GM19035 (cell line): ENCODE data around the gene ASB8.
"Not testable (repeated sequence)": the region's sequence is repeated elsewhere in the genome, so short reads cannot be mapped to it uniquely, and the experiment has no call there.

ENCODE experiments used
- ATAC-seq: cut with Tn5 transposase; IDR thresholded peaks from one replicate; pipeline ENCODE4 v1.9.1; 2021; ENCODE audit not compliant: unreplicated experiment

The ASB8 gene

DNA sequence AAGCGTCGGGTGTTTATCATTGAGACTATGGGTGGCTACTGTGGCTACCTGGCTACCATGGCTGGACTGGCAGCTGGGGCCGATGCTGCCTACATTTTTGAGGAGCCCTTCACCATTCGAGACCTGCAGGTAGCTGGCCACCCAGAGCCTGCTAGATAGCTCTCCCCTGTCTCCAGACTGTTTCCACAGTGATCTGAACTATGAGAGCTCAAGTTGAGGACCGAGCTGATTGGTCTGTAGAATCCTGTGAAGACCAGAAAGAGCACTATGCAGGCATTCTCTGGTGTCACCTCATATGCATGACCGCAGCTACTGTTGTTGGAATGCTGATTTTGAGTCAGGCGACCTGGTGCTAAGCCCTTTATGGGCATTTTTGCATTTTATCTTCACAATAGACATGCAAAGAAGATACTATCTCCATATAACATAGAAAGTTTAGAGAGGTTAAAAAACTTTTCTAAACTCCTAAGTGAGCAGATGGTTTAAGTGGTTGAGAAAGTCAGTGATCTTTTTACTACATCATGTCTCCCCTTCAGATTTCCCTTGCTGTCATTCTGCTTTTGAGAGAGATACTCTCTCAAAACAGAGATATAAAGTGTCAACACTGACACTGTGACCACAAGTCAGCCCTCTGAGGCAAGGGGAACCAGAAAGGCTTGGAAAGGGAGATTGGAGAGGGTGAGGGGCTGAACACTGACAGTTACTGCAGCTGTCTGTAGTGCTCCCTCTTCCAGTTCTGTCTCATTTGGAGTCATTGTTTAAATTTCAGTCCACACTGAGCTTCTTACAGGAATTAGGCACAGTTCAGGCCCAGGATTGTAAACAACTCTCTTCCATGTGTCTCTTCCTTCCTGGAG, 14.3 kb downstream of the ASB8 start:
- ATAC-seq = no peak

DNA sequence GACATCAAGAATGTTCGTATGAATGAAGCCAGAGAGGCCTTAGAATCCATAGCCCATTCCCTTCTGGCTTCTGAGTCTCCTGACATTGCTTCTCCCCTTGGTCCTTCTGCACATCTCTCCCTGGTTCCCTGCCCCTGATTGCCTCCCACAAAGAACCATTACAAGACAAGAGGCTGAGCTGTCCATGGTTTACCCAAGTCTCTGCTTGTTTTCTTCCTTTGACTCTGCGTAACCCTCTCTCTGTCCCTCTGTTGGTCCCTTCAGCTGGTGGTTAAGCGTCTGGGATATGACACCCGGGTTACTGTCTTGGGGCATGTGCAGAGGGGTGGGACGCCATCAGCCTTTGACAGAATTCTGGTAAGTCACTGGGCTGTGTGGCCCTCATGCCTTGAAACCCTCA, 22.3 kb downstream of the ASB8 start:
- no peak for ATAC-seq

DNA sequence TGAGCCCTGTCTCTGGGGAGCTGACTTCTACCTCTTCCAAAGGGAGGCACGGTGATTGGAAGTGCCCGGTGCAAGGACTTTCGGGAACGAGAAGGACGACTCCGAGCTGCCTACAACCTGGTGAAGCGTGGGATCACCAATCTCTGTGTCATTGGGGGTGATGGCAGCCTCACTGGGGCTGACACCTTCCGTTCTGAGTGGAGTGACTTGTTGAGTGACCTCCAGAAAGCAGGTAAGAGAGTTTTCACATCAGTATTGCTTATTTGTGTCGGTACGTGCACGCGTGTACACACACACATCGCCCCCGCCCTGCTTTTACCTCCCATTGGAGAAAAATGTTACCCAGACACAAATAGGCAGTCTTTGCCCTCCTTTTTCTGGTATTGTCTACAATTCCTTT, 24.5 kb downstream of the ASB8 start:
- no peak for ATAC-seq

DNA sequence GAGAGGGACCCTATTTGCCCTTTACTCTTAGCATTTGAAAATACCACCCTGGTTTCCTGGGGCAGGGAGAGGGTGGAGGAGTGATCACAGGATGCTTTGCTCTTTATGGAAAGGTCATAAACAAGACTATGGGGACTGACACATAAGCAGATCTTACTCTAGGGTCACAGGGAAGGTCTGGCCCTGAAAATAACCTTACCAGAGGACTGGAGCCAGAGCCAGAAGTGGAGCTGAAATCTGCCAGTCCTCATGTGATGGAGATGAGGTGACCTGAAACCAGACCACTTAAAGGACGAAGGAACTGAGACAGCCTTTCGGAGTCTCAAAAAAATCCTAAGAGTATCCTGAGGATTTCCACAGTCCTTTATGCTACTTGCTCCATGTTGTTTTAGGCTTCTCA, 25.8 kb downstream of the ASB8 start:
- ATAC-seq = no peak

DNA sequence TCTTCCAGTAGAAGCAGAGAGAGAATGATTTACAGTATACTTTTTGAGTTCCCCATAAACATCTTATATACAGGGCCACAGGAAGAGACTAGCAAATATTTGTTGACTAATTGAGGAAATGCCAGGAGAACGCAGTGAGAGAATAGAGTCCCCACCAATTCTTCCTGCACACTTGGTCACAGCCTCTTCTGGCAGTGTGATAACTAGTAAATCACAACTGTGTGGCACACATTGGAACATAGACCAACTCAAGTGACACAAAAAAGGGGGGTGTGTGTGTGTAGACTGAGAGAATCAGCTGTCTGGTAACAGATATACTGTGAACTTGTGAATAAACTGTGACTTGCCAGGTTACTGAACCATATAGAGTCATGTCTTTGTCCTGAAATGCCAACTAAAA, 27.9 kb downstream of the ASB8 start:
- no peak for ATAC-seq

DNA sequence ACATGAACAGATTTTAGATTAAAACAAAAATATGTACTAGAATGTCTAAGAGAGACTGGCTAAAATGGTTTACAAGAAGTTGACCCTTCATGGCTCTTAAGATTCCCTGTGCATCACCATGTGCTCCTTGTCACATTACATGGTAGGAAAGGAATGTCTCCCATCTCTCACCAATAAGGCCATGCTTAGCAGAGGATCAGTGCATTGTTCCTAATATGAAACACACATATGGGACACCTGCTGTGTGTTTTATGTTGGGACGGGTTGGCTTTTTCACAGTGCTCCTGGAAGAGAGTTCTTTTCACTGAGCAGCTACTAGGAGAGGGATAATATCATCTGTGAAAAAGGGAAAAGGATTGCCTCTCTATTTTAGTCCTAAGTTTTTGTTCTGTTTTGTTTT, 28.5 kb downstream of the ASB8 start:
- no peak for ATAC-seq

DNA sequence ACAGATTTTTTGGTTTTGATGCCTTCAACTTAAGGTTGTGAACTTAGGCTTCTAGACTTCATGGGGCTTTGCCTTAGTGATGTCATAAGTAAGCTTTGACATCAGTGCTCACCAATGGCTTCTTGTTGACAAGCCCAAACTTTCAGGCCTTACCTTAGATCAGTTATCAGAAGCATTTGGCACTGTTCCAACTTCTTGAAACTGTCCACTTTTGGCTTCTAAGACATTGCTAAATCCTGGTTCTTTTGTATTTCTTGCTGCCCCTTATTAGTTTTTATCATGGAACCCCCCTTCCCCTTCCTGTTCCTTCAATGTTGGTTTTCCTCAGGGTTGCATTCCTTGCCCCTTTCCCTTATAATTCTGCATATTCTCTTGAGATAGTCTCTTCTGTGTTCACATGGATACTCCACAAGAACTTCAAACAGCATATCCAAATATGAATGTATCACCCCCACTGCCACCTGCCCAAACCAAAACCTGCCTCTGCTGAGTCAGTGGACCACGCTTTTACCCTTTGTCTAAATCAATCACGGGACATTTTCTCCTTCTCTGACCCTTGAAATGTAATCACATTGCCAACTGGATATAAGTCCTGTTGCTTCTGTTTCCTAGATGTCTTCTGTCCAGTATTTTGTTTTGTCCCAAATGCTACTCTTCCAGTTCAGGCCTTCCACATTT, 30.2 kb downstream of the ASB8 start:
- no peak for ATAC-seq

DNA sequence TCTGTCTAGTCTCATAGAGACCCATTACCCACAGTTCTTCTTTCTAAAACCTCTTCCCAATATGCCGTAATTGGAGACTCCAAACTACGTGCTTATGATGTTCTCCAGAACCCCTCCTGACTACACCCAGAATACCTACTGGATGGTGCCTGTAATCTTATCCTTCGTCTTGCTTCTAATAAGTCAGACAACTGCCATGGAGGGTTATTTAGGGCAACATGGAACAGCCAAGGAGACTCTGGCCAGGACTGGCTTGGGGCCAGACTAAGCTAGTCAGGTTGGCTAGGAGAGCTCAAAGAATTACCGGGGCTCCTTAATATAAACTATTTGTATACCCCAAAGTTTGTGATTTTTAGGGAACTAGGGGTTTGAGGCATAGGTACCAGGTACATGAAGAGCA, 31.3 kb downstream of the ASB8 start:
- ATAC-seq = no peak

DNA sequence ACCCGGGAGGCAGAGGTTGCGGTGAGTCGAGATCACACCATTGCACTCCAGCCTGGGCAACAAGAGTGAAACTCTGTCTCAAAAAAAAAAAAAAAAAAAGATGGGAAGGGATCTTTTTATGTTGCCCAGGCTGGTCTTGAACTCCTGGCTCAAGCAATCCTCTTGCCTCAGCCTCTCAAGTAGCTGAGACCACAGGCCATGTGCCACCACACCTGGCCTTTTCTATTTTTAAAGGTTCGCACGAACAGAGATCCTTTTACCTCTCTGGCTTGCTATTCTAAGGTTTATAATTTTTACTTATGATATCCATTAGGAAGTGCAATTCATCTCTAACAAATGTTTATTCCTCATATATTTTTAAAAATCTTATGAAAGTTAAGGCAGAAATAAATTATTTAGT, 31.8 kb downstream of the ASB8 start:
- ATAC-seq = not testable (repeated sequence)

DNA sequence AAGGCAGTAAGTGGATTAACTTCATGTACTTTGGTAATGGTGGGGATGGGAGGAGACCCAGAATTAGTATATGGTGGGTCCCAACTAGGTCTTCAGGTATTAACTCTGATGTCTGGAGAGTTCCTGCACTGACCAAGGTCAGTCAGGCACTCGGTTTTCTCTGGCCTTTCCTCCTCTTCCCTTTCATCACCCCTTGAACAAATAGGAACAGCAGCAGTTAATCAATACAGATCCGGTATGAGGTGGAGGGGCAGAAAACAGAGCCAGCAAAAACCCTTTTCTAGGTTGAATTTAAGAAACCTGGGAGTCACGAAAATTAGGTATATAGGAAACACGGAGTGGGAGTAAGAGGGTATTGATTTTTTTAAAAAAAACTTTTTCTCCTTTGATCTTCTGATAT, 34.1 kb downstream of the ASB8 start:
- ATAC-seq = no peak

DNA sequence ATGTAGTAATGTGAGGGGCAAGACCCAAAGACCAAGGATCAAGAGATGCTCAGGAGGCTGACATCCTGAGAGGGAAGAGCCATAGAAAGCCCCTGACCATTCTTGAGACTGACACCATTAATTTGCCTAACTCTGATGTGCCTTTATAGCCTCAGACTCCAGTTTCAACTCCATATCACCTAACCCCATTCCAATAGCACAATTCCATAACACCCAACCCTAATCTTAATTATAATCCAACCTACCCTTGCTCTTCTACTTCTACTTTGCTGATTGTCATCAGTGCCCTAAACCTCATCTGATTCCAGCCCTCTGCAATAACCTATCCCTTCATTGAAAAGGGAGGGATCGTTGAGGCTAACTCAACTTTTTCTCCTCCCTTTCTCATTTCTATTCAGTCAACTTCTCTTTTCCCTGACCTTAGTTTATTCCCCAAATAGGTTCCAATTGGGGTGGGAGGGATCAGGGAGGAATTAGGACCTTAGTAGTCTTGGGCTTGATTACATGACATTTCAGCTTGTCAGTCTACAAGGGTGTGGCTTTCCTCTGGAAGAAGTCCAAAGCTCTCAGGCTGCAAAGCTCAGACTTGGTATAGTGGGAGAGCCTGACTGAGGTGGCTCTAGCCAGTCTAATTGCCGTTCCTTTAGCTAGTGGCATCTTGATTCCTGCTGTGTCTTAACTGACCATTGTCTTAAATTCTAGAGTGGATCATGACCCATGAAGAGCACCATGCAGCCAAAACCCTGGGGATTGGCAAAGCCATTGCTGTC, 35.1 kb downstream of the ASB8 start:
- no peak for ATAC-seq

DNA sequence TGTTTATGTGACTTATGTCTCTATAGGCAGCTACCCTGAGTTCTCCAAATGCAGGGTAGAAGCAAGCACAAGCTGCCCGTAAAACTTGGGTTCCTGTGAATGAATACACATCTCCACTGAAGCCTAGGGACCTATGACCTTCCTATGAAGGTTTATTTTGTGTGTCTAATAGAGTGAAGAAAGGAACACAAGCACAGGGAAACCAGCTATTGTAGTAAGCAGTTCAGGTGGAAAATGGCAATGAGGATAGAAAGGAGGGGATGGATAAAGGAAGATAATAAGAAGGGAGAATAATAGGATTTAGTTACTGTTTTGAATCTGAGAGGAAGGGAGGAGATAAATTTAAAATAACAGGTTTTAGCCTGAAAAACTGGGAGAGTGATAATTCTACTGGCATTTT, 35.8 kb downstream of the ASB8 start:
- ATAC-seq = no peak

DNA sequence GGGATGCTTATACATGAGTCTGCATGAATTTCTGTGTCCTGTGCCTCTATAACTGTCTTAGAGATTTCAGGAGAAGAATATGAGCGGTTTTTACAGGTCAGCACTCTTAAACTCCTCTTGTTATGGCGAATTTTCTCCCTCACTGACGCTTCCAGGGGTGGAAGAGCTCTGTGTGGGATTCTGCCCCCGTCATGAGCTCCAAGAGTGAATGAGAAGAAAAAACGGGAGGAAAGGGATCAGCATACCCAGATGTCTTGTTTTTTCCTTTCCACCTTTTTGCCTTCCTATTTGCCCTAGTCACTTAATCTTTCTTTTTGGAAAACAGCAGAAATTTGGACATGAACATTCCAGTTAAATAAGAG, 37.5 kb downstream of the ASB8 start:
- no peak for ATAC-seq

DNA sequence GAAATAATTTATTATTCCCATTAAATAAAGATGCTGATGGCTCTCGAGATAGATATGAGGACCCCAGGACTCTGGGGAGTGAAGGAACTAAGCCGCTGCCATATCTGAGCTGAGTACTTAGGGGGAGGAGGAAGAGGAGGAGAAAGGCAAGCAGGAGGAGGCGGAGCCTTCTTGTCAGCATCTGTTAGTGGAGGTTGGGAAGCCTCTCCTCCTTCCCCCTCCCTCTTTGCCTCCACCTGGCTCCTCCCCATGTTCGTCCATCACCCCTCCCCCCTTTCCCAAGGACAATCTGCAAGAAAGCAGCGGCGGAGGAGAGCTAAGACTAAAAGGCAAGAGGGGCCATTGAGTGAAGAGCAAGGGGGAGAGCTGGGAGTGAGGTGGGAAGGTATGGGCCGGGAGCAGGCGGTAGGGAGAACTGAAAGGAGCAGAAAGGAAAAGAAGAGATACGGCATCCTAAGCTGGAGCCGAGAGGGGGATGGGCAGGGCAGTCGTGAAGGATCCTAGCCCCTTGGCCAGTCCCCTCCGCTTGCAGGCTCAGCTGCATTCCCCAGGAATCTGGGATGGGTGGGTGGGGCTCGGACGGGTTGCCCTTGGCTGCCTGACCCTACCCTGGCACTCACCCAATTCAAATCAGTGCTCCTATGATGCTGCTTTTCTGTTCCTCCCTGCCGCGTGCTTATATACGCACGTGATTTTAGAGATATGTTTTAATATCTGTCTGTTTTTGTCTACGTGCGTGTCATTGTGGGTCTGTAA, 38.1 kb downstream of the ASB8 start, which contains the start of gene PFKM:
TSS of gene PFKM (plus strand) at position 287 of the 756 bp plus-strand sequence. CDS start 3,411 bp downstream, outside the sequence.
- peak; percentile 99 for ATAC-seq

DNA sequence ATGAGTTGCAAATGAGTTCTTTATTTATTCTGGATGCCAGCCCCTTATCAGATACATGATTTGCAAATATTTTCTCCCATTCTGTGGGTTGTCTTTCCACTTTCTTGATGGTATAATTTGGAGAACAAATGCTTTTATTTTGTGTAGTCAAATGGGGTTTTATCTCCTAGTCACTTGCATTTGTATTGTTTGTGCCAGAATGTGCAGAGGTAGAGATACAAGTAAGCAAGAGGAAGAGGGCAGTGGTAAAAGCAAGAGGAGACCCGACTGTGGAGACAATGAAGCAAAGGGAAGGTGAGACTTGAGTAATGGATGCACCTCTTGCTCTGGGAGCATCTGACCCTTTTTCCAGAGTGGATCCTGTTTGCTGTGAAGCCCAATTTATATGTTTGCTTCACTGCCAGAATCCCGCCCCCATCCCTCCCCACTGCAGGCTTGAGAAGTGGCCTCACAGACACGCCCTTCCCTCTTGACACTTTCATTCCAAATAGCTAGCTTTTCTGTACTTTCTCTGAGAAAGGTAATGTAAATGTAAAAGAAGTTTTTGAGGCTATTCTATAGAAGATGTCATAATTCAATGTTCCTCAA, 38.9 kb downstream of the ASB8 start:
- no peak for ATAC-seq

DNA sequence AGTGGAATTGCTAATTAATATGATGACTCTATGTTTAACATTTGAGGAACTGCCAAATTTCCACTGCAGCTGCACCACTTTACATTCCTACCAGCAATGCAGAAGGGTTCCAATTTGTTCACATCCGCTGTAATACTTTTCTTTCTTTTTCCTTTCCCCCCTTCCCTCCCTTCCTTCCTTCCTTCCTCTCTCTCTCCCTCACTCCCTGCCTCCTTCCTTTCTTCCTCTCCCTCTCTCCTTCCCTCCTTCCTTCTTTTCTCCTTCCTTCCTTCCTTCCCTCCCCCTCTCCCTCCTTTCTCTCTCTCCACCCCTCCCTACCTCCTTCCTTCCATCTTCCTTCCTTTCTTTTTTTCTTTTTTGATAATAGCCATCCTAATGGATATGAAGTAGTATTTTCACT, 41.4 kb downstream of the ASB8 start:
- no peak for ATAC-seq

DNA sequence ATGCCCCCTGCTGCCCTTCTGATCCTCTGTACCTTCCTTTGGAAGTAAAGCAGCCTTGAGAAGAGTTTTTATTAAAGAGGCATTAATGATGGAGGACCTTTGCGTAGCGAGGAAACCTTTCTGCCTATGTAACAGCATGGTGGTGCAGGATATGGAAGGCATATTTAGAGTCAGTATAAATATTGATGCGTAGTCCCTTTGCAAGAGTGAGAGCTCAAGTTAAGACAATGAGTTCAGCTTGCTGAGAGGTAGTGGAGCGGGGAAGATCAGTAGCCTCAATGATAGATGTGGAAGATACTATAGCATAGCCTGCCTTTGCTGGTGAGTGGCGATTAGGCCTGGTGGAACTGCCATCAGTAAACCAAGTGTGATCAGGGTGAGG, 46.0 kb downstream of the ASB8 start:
- not testable (repeated sequence) for ATAC-seq

DNA sequence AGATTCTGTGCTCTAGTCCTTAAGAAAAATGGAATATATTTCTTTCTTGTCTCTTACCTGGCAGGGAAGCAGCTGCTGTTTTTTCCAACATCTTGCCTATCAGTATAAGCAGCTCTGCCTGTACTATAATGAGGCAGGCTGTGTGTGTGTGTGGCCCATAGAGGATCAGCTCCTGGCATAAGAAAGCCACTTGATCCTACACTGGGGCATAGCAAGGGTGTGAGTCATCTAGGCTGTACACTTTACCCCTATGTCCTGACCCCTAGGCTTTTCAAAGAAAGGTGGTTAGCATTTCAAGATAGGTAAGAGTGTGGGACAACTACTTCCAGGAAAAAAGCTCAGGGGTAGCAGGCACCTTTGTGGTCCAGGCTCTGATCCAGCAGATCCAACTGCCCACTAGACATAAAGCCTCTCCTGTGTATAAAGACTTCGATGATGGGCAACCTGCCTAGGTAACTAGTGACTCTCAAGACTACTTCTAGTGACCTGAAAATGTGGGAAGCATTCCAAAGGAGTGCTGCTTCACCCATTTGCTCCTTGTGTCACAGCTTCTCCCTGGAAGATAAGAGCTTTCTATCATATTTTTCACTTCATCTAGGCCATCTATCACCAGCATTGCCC, 46.5 kb downstream of the ASB8 start:
- no peak for ATAC-seq

DNA sequence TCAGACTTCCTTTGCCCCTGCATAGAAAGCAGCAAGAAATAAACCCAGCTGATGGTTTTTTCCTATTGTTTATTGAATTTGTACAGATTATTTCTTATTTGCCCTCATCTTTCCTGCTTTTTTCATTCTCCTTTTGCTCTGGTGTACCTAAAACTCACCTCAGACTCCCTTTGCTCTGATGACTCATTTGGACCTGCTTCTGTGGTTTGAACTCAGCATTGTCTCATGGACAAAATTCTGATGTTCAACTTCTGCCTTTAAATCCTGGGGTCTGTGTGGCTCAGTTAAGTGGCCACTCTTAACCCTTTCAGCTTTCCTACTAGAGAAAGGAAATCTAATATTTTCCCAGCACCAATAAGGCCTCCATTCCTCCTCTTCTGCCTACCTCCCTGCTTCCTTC, 47.9 kb downstream of the ASB8 start:
- no peak for ATAC-seq
